ENCODE results near the gene TNS3. TPM values are rescaled to one million over a fixed set of nuclear protein-coding genes. Genes with fewer than 3 reads are reported as not detected.

TNS3 gene
- total and polyA plus RNA-seq, 10 of the 15 experiments (the other 5 are each of a cell fraction or from before 2014, with no cell fraction given): 0.27 to 2.7 (median 0.79) TPM

- TF ChIP-seq ZBTB33 (IDR thresholded peaks at IDR 0.05): no peak
- TF ChIP-seq MEF2B (IDR thresholded peaks at IDR 0.05; ENCODE audit: partially characterized antibody, poor library complexity, severe bottlenecking): no peak
- TF ChIP-seq HDGF (IDR thresholded peaks at IDR 0.05): no peak
- TF ChIP-seq YY1 (IDR thresholded peaks at IDR 0.05; ENCODE audit: low read depth, low read length): no peak
- TF ChIP-seq KDM1A (IDR thresholded peaks at IDR 0.05; ENCODE audit: borderline replicate concordance): no peak
- TF ChIP-seq PAX5 (IDR thresholded peaks at IDR 0.05; ENCODE audit: borderline replicate concordance, low read depth, low read length): no peak
- TF ChIP-seq LARP7 (IDR thresholded peaks at IDR 0.05): no peak
- no peak for TF ChIP-seq USF2 (IDR thresholded peaks at IDR 0.05; ENCODE audit: borderline replicate concordance, low read depth, low read length)
- no peak for TF ChIP-seq NFYB (IDR thresholded peaks at IDR 0.05; ENCODE audit: insufficient read depth, low read depth, low read length)
- no peak for TF ChIP-seq MTA2 (IDR thresholded peaks at IDR 0.05; ENCODE audit: low read depth)
Measured at GRCh38 chr7:47517821-47518480, 64.0 kb downstream of the TNS3 start (continued).

All from GM12878 (cell line).